OCI-LY7 (cell line): ENCODE data around the gene SLC45A3.

ENCODE experiments used
- CTCF ChIP-seq: fragments of 200-600 bp; sonication (generic); conservative IDR thresholded peaks from 2 replicates; pipeline ENCODE4 v1.5.1; 2014; ENCODE audit warnings: mild to moderate bottlenecking, antibody characterized with exemption, low read length, moderate library complexity, mixed read lengths
- EZH2phosphoT487 ChIP-seq: fragments of 200-600 bp; sonication (generic); IDR thresholded peaks from 2 replicates; pipeline ENCODE4 v1.6.1; 2018; ENCODE audit warnings: low read depth, borderline replicate concordance, mild to moderate bottlenecking, mixed run types, antibody characterized with exemption, low read length, moderate library complexity, mixed read lengths

- no peak for TF ChIP-seq CTCF
- no peak for TF ChIP-seq EZH2phosphoT487
Measured at GRCh38 chr1:205698921-205699320, 18.6 kb upstream of the SLC45A3 start.
